KMS-11 (cell line): ENCODE data around the gene DGKB.

Experiments used
- H2AFZ ChIP-seq: fragments of 200-600 bp; sonication (generic); 2 replicates; pipeline ENCODE4 v1.6.1; 2016; ENCODE audit warnings: antibody characterized with exemption, mixed run types, low read depth
- H3K27ac ChIP-seq: fragments of 200-600 bp; sonication (generic); 2 replicates; pipeline ENCODE4 v1.6.1; 2016; ENCODE audit warnings: mild to moderate bottlenecking, mixed run types
- H3K27me3 ChIP-seq: fragments of 200-600 bp; sonication (generic); 2 replicates; pipeline ENCODE4 v1.6.1; 2017; ENCODE audit warnings: mild to moderate bottlenecking, low read depth, mixed run types, moderate library complexity; ENCODE audit not compliant: insufficient read depth
- H3K36me3 ChIP-seq: fragments of 200-600 bp; sonication (generic); 2 replicates; pipeline ENCODE4 v1.6.1; 2017; ENCODE audit warnings: mild to moderate bottlenecking, mixed run types; ENCODE audit not compliant: insufficient read depth
- H3K4me1 ChIP-seq: fragments of 200-600 bp; sonication (generic); 2 replicates; pipeline ENCODE4 v1.6.1; 2016; ENCODE audit warnings: mild to moderate bottlenecking, low read depth, mixed run types; ENCODE audit not compliant: poor library complexity, severe bottlenecking
- H3K4me2 ChIP-seq: fragments of 200-600 bp; sonication (generic); 2 replicates; pipeline ENCODE4 v1.7.0; 2016; ENCODE audit warnings: mild to moderate bottlenecking, mixed run types
- H3K4me3 ChIP-seq: fragments of 200-600 bp; sonication (generic); IDR thresholded peaks from 2 replicates; pipeline ENCODE4 v1.6.1; 2017; ENCODE audit warnings: low read depth, low read length, mixed read lengths; ENCODE audit not compliant: insufficient read depth
- H3K79me2 ChIP-seq: fragments of 200-600 bp; sonication (generic); 2 replicates; pipeline ENCODE4 v1.6.1; 2016; ENCODE audit warnings: low read depth, mixed run types; ENCODE audit not compliant: insufficient read depth
- H3K9ac ChIP-seq: fragments of 200-600 bp; sonication (generic); 2 replicates; pipeline ENCODE4 v1.6.1; 2016; ENCODE audit warnings: mild to moderate bottlenecking, mixed run types
- H4K20me1 ChIP-seq: fragments of 200-600 bp; sonication (generic); 2 replicates; pipeline ENCODE4 v1.6.1; 2016; ENCODE audit warnings: mild to moderate bottlenecking, mixed run types; ENCODE audit not compliant: insufficient read depth
- TF ChIP-seq, protein P1 (sequence below): fragments of 200-600 bp; sonication (generic); conservative IDR thresholded peaks from 2 replicates; pipeline ENCODE4 v1.6.1; 2017; ENCODE audit warnings: low read depth, mild to moderate bottlenecking, antibody characterized with exemption, low read length, moderate library complexity, mixed read lengths

Gene DGKB

DNA sequence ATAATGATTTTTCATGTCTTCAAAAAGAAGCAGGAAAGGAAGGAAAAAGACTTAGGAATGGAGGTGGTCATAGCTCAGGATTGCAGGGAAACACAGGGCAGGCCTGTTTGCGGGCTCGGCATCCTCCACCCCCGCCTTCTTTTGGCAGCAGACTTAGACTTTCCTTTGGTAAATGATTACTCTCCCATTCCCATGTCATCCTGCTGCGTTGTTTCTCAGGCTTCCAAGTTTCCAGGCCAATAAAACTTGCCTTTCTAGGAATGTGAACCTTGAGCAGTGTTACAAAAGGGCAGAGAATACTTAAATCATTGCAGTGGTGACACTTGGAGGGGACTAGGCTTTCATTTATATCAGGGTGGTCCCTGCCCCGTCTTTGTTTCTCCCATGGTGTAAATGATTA is 34.0 kb upstream of the DGKB start:
- H3K79me2 ChIP-seq = no peaks in the 10 kb centered on the region
- H3K9ac ChIP-seq = no peak overlapping the region
- no peaks in the 10 kb centered on the region for H3K36me3 ChIP-seq
- H3K4me2 ChIP-seq = no peak overlapping the region
- TF ChIP-seq, protein P1, sequence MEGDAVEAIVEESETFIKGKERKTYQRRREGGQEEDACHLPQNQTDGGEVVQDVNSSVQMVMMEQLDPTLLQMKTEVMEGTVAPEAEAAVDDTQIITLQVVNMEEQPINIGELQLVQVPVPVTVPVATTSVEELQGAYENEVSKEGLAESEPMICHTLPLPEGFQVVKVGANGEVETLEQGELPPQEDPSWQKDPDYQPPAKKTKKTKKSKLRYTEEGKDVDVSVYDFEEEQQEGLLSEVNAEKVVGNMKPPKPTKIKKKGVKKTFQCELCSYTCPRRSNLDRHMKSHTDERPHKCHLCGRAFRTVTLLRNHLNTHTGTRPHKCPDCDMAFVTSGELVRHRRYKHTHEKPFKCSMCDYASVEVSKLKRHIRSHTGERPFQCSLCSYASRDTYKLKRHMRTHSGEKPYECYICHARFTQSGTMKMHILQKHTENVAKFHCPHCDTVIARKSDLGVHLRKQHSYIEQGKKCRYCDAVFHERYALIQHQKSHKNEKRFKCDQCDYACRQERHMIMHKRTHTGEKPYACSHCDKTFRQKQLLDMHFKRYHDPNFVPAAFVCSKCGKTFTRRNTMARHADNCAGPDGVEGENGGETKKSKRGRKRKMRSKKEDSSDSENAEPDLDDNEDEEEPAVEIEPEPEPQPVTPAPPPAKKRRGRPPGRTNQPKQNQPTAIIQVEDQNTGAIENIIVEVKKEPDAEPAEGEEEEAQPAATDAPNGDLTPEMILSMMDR = no peak
- no peaks in the 10 kb centered on the region for H3K27me3 ChIP-seq
- no peaks in the 10 kb centered on the region for H4K20me1 ChIP-seq
- H3K4me3 ChIP-seq = no peak overlapping the region
- no peak overlapping the region for H3K27ac ChIP-seq
- no peaks in the 10 kb centered on the region for H3K4me1 ChIP-seq
- no peak overlapping the region for H2AFZ ChIP-seq

GRCh38 chr7:14934839-14935238 is 32.3 kb upstream of the DGKB start:
- Histone ChIP-seq H4K20me1 (no peaks in the 10 kb centered on the region), H3K4me3 (no peak overlapping the region), H3K4me1 (no peaks in the 10 kb centered on the region), H3K27me3 (no peaks in the 10 kb centered on the region), H3K36me3 (no peaks in the 10 kb centered on the region), H3K9ac (no peak overlapping the region), H2AFZ (no peak overlapping the region), H3K27ac (no peak overlapping the region), H3K79me2 (no peaks in the 10 kb centered on the region), H3K4me2 (no peak overlapping the region)
- TF ChIP-seq, protein P1 = no peak

DNA sequence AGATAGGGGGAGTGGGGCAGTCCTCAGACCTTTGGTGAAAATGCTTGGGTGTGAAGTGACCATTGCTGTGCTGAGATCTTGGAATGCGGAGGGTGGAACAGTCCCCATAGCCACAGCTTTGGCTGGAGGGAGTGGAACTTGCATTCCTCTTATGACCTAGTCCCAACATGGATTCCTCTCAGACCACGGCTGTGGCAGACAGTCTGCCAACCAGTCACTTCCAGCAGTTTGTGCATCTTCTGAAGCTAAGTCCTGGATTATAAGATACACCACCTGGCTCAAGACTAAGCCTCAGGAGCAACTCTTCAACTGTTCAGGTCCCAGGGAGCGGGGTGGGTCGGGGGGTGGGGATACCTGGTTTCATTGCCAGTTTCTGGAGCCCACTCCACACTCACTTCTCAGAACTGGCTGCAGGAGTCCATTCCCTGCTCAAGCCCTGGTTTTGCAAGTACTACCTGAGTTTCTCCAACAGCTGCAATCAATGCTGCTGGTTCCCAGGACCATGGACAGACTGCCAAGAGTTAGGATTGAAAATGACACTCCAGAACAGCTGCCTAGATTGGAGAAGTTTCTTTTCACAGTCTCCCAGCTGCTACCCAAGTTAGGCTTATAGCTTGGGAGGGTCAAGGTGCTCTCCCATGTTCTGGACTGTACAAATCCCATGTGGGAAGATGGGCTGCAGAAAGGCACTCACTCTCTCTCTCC is 29.1 kb upstream of the DGKB start:
- H2AFZ ChIP-seq = no peak overlapping the region
- H3K4me3 ChIP-seq = no peak overlapping the region
- no peak overlapping the region for H3K4me2 ChIP-seq
- no peaks in the 10 kb centered on the region for H3K27me3 ChIP-seq
- H4K20me1 ChIP-seq = no peaks in the 10 kb centered on the region
- H3K9ac ChIP-seq = no peak overlapping the region
- H3K4me1 ChIP-seq = no peaks in the 10 kb centered on the region
- no peak overlapping the region for H3K27ac ChIP-seq
- TF ChIP-seq, protein P1 = no peak
- no peaks in the 10 kb centered on the region for H3K79me2 ChIP-seq
- no peaks in the 10 kb centered on the region for H3K36me3 ChIP-seq

- TF ChIP-seq, protein P1 = no peak
- H3K4me1 ChIP-seq = no peaks in the 10 kb centered on the region
- H3K4me2 ChIP-seq = no peak overlapping the region
- H3K4me3 ChIP-seq = no peak overlapping the region
- no peak overlapping the region for H3K9ac ChIP-seq
- H3K79me2 ChIP-seq = no peaks in the 10 kb centered on the region
- H3K27ac ChIP-seq = no peak overlapping the region
- H2AFZ ChIP-seq = no peak overlapping the region
- no peaks in the 10 kb centered on the region for H4K20me1 ChIP-seq
- no peaks in the 10 kb centered on the region for H3K27me3 ChIP-seq
- no peaks in the 10 kb centered on the region for H3K36me3 ChIP-seq
Measured at GRCh38 chr7:14924398-14924797, 21.8 kb upstream of the DGKB start.
